HUES48 (cell line): ENCODE results near the gene NEGR1.

Experiments
- H3K27ac ChIP-seq: one replicate; pipeline ENCODE4 v1.7.0; 2013; ENCODE audit warnings: low read depth, low read length, inconsistent platforms
- H3K27me3 ChIP-seq: 2 replicates; pipeline ENCODE4 v1.6.1; 2013; ENCODE audit warnings: mild to moderate bottlenecking, low read length; ENCODE audit not compliant: control insufficient read depth, insufficient read depth
- H3K36me3 ChIP-seq: 2 replicates; pipeline ENCODE4 v1.6.1; 2013; ENCODE audit warnings: low read length; ENCODE audit not compliant: control insufficient read depth, insufficient read depth
- H3K4me1 ChIP-seq: 2 replicates; pipeline ENCODE4 v1.6.1; 2013; ENCODE audit warnings: mild to moderate bottlenecking, low read length; ENCODE audit not compliant: control insufficient read depth, insufficient read depth
- H3K4me3 ChIP-seq: 2 replicates; pipeline ENCODE4 v1.5.1; 2013; ENCODE audit warnings: mild to moderate bottlenecking, low read depth, low read length
- H3K9ac ChIP-seq: 2 replicates; pipeline ENCODE4 v1.6.1; 2013; ENCODE audit warnings: mild to moderate bottlenecking, low read depth, low read length, moderate library complexity
- H3K9me3 ChIP-seq: 2 replicates; pipeline ENCODE4 v1.6.1; 2013; ENCODE audit warnings: low read length; ENCODE audit not compliant: control insufficient read depth, insufficient read depth

The NEGR1 gene

GRCh38 chr1:72282271-72283021 is at the start of gene NEGR1:
NEGR1 (minus strand) TSS chr1:72282539.
- H3K27me3 ChIP-seq, result peaks cover 40% of the 10 kb centered on the region
- peak within 1 kb of the TSS; percentile 72 for H3K9ac ChIP-seq
- H3K4me3 ChIP-seq, result peak within 1 kb of the TSS; percentile 77
- H3K4me1 ChIP-seq, result peaks cover 16% of the 10 kb centered on the region; the same call in 1 of the 2 replicates
- peak within 1 kb of the TSS; percentile 85 for H3K27ac ChIP-seq
- no peaks in the 10 kb centered on the region for H3K36me3 ChIP-seq
- no peaks in the 10 kb centered on the region for H3K9me3 ChIP-seq

DNA sequence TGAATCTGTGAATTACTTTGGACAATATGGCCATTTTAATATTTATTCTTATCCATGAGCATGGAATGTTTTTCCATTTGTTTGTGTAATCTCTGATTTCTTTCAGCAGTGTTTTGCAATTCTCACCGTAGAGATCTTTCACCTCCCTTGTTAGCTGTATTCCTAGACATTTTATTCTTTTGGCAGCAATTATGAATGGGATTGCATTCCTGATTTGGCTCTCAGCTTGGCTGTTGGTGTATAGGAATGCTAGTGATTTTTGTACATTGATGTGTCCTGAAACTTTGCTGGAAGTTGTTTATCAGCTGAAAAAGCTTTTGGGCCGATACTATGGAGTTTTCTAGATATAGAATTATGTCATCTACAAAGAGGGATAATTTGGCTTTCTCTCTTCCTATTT is 44.2 kb upstream of the NEGR1 start:
- H3K27me3 ChIP-seq, result no peaks in the 10 kb centered on the region
- H3K9ac ChIP-seq, result no peak overlapping the region
- H3K9me3 ChIP-seq, result no peaks in the 10 kb centered on the region
- H3K27ac ChIP-seq, result no peak overlapping the region
- H3K36me3 ChIP-seq, result no peaks in the 10 kb centered on the region
- H3K4me1 ChIP-seq, result peaks cover 4% of the 10 kb centered on the region; the same call in 1 of the 2 replicates
- H3K4me3 ChIP-seq, result no peak overlapping the region

DNA sequence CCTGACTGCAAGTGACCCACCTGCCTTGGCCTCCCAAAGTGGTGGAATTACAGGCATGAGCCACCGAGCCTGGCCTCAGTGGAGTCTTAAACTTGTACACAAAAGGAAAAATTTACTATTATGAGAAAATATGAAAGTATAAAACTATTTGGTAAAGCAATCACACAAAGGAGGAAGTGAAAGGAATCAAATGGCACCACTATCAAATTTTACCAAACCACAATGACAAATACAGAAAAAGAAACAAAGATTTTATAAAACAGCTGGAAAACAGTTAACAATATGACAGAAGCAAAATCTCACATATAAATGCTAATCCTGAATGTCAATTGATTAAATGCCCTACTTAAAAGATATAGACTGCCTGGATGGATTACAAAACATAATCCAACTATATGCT is 42.1 kb upstream of the NEGR1 start:
- H3K9ac ChIP-seq, result no peak overlapping the region
- H3K27ac ChIP-seq, result no peak overlapping the region

GRCh38 chr1:72322910-72323309 is 40.6 kb upstream of the NEGR1 start:
- Histone ChIP-seq H3K27ac (no peak overlapping the region), H3K4me1 (no peaks in the 10 kb centered on the region), H3K9ac (no peak overlapping the region), H3K9me3 (no peaks in the 10 kb centered on the region), H3K27me3 (no peaks in the 10 kb centered on the region), H3K4me3 (no peak overlapping the region), H3K36me3 (no peaks in the 10 kb centered on the region)

More for the DNA sequence above, 42.1 kb upstream of the NEGR1 start:
- H3K4me3 ChIP-seq, result no peak overlapping the region
- H3K27me3 ChIP-seq, result no peaks in the 10 kb centered on the region
- H3K9me3 ChIP-seq, result no peaks in the 10 kb centered on the region
- no peaks in the 10 kb centered on the region for H3K36me3 ChIP-seq
- H3K4me1 ChIP-seq, result no peaks in the 10 kb centered on the region

DNA sequence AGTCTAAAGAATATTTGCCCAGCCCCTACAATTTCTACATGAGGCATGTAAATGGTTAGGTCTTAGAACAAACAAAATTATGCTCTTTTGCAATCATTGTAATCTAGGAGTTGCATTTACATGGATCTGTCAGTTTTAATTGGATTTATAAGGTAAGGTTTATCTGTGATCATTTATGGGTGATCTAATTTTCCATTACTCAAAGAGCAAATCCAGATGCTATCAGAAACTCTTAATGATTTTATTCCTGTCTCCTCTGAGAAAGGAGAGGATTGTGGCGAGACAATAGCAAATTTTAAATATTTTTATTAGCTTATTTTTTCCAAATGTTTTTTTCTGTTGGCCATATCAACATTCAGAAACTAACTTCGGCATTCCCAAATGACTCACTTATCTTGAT is 14.2 kb upstream of the NEGR1 start:
- H3K9me3 ChIP-seq, result no peaks in the 10 kb centered on the region
- H3K9ac ChIP-seq, result no peak overlapping the region
- H3K27ac ChIP-seq, result no peak overlapping the region
- no peaks in the 10 kb centered on the region for H3K4me1 ChIP-seq
- H3K27me3 ChIP-seq, result no peaks in the 10 kb centered on the region
- no peak overlapping the region for H3K4me3 ChIP-seq
- no peaks in the 10 kb centered on the region for H3K36me3 ChIP-seq

DNA sequence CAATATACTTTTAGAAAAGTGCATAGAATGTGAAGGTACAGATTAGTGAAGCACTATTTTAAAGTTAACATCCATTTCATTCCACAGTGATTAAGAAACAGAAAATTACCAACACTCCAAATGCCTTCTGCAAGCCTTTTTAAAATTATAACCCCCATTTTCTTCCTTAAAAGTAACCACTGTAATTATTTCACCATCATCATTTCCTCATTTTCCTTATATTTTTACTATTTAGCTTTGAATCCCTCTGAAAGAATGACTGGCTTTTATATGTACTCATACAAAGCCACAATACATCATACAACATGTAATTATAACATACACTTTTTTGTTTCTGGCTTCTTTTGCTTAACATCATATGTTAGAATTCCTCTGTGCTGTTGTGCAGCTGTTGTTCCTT is 6.5 kb upstream of the NEGR1 start:
- Histone ChIP-seq H3K9ac (no peak overlapping the region), H3K4me1 (peaks cover 13% of the 10 kb centered on the region; the same call in 1 of the 2 replicates), H3K9me3 (no peaks in the 10 kb centered on the region), H3K4me3 (no peak overlapping the region), H3K36me3 (no peaks in the 10 kb centered on the region), H3K27ac (no peak overlapping the region), H3K27me3 (peaks cover 16% of the 10 kb centered on the region)

GRCh38 chr1:72286401-72286800 is 4.1 kb upstream of the NEGR1 start:
- Histone ChIP-seq H3K9me3 (no peaks in the 10 kb centered on the region), H3K4me3 (no peak overlapping the region), H3K27ac (no peak overlapping the region), H3K36me3 (no peaks in the 10 kb centered on the region), H3K4me1 (peaks cover 16% of the 10 kb centered on the region; the same call in 1 of the 2 replicates), H3K9ac (no peak overlapping the region), H3K27me3 (peaks cover 24% of the 10 kb centered on the region)

- Histone ChIP-seq H3K36me3 (no peaks in the 10 kb centered on the region), H3K9ac (no peak overlapping the region), H3K9me3 (no peaks in the 10 kb centered on the region), H3K4me3 (peak overlapping the region; percentile 77), H3K27me3 (peaks cover 38% of the 10 kb centered on the region), H3K4me1 (peaks cover 16% of the 10 kb centered on the region; the same call in 1 of the 2 replicates), H3K27ac (peak overlapping the region; percentile 85)
These were observed 2.7 kb upstream of the NEGR1 start for GRCh38 chr1:72285074-72285425.

DNA sequence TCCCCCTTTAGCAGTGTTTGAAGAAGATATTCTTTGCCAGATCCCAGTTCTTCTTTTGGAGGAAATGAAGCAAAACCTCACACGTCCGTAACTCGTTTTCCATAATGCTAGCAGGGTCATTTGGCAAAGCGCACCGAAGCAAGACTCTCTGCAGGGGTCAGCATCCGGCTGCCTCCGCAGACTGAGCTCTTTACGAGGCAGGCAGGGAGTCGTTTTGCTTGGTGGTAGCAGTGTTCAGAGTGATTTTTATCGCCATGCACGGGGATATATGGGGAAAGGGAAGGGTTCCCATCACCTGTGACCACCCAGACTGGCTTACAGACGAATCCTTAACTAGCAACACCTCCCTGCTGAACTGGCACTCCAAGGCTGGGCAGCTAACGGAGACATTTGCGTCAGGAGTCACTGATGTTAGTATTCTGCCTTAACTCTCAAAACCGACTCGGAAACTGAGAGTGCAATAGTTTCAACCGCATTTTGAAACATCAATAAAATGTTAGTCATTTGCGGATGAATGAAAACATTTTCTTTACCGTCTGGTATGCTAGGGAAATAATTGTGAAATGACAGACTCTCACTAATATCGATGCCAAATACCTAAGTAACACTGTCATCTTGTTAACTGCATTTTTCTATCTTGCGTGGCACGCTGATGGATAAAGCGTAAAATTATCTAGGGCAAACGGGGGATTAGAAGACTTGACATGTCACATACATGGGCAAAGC is 2.2 kb upstream of the NEGR1 start:
- no peaks in the 10 kb centered on the region for H3K9me3 ChIP-seq
- H3K27me3 ChIP-seq, result peaks cover 40% of the 10 kb centered on the region
- peaks cover 16% of the 10 kb centered on the region; the same call in 1 of the 2 replicates for H3K4me1 ChIP-seq
- H3K27ac ChIP-seq, result peak overlapping the region; percentile 85
- peak overlapping the region; percentile 77 for H3K4me3 ChIP-seq
- no peaks in the 10 kb centered on the region for H3K36me3 ChIP-seq
- peak overlapping the region; percentile 72; the same call in 1 of the 2 replicates for H3K9ac ChIP-seq

GRCh38 chr1:72284084-72284347 is 1.7 kb upstream of the NEGR1 start:
- H3K27ac ChIP-seq, result peak overlapping the region; percentile 85
- H3K4me1 ChIP-seq, result peaks cover 16% of the 10 kb centered on the region; the same call in 1 of the 2 replicates
- H3K36me3 ChIP-seq, result no peaks in the 10 kb centered on the region
- H3K4me3 ChIP-seq, result peak overlapping the region; percentile 77
- peak overlapping the region; percentile 72 for H3K9ac ChIP-seq
- H3K27me3 ChIP-seq, result peaks cover 40% of the 10 kb centered on the region
- H3K9me3 ChIP-seq, result no peaks in the 10 kb centered on the region
